Choroid plexus epithelial cell (primary cell): ENCODE results near the gene GALNT9.

Experiments
- DNase-seq: peaks from one replicate; pipeline ENCODE4 v3.0.0-alpha.2; 2010; ENCODE audit warnings: low read depth
- H3K4me3 ChIP-seq: 2 replicates; pipeline ENCODE4 v1.5.1; 2011; ENCODE audit warnings: low read depth, mild to moderate bottlenecking, control low read depth, low read length, moderate library complexity
- TF ChIP-seq, protein P1 (sequence below): conservative IDR thresholded peaks from 2 replicates; pipeline ENCODE4 v1.5.1; 2011; ENCODE audit warnings: low read depth, mild to moderate bottlenecking, control low read depth, inconsistent platforms, low read length, moderate library complexity

Gene GALNT9

DNA sequence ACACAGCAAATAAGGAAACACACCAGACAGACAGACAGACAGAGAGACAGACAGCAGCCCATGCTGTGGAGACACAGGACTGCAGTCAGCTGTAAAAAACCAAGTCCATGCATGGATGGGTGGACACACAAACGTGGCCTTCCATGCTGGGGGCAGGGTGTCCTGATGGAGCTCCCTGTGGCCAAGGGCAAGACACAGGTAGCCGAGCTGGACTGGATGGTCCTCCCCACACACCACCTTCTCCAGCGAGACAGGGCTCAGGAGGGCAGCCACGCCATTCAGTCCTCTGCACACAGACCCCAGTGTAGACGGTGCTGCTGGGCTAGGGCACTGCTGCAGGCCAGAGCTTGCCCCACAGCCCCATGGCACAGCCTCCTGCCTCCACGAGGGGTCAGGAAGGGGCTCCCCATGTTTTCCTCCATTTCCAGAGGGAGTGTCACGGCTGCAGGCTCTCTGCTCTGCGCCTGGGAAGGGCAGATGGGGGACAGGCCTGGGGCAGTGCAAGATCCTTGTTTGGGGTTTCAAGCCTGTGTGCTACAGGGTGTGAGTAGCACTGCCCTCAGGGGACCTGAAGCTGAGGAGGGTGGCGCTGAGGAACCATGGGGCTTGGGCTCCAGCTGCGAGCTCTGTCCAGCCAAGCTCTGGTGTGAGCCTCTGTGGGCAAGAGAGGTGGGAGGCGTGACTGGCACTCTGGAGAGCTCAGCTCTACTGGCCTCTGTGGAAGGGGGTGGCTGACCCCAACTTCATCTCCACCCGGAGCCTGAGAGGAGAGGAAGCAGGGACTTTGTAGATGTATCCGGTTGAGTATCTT, 67.9 kb downstream of the GALNT9 start:
- no peak overlapping the region for H3K4me3 ChIP-seq
- TF ChIP-seq, protein P1, sequence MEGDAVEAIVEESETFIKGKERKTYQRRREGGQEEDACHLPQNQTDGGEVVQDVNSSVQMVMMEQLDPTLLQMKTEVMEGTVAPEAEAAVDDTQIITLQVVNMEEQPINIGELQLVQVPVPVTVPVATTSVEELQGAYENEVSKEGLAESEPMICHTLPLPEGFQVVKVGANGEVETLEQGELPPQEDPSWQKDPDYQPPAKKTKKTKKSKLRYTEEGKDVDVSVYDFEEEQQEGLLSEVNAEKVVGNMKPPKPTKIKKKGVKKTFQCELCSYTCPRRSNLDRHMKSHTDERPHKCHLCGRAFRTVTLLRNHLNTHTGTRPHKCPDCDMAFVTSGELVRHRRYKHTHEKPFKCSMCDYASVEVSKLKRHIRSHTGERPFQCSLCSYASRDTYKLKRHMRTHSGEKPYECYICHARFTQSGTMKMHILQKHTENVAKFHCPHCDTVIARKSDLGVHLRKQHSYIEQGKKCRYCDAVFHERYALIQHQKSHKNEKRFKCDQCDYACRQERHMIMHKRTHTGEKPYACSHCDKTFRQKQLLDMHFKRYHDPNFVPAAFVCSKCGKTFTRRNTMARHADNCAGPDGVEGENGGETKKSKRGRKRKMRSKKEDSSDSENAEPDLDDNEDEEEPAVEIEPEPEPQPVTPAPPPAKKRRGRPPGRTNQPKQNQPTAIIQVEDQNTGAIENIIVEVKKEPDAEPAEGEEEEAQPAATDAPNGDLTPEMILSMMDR = no peak

DNA sequence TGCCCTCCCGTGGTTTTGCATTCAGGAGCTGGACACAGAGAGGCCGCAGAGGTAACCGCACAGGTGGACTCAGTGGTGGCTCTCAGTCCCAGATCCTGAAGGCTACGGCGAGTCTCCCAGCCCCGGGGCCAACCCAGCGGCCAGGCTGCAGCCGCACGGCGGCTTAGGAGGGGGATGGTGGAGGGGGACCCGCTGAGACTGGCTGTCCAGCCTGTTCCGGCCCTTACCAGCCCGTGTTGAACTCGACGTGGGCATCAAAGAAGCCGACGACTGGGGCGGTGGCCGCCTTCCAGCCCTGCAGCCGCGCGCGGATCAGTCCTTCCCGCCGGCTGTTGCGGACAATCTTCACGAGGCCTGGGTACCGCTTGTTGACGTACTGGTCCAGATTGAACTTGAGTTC, 68.7 kb downstream of the GALNT9 start:
- DNase-seq = no peak
- TF ChIP-seq, protein P1 = no peak
- H3K4me3 ChIP-seq = no peak overlapping the region

More for the DNA sequence above, 67.9 kb downstream of the GALNT9 start:
- DNase-seq = no peak

DNA sequence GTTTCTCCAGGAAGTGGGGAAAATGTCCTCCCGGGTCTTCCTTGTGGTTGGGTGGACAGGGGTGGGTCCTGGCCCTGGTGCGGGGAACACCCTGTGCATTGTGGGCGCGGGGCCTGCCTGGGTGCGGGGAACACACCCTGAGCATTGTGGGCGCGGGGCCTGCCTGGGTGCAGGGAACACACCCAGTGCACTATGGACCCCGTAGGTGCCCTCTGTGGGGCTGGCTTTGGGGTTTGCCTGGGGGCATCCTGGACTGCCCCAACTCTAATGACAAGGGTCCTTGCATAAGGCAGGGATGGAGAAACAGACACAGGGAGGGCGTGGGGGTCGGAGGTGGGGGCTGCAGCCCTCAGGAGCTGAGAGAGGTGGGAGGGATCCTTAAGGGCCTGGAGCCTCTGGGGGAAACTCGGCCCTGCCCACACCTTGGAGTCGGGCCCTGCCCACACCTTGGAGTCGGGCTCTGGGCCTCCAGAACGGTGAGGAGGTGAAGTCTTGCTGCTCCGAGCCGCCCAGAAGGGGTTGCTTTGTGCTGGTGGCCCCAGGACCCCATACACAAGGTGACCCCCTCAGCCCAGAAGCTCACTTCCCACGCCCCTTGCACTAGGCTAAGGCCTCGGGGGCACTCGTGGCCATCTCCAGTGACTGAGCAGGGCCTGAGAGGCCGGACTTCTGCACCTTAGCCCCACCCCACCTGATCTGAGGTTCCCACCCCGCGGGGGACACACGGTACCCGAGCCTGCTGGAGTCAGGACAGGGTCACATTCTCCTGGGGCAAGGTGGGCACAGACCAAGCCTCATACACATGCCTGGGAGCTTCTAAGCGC, 69.3 kb downstream of the GALNT9 start:
- TF ChIP-seq, protein P1 = no peak
- H3K4me3 ChIP-seq = no peak overlapping the region
- DNase-seq = no peak

DNA sequence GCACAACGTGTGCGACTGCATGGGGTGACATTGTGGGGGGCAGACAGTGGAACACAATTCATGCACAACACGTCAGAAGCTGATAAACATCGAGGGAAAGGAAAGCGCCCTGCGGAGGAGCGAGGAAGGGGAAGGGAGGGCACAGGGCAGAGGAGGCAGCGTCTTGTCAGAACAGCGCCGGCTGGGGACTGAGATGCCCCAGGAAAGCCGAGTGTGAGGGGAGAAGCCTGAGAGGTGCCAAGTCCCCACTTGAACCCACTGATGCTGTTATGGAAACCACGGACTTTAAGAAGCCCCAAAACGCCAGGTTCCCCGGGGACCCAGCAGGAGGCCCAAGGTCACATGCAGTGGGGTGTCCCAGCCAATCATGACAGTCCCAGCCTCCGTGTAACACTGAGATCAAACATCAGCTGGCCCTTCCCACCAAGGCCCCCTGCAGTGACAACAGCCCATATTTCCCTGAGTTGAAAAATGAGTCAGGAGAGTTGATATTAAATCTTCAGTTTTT, 70.0 kb downstream of the GALNT9 start:
- peak; percentile 85 for DNase-seq

DNA sequence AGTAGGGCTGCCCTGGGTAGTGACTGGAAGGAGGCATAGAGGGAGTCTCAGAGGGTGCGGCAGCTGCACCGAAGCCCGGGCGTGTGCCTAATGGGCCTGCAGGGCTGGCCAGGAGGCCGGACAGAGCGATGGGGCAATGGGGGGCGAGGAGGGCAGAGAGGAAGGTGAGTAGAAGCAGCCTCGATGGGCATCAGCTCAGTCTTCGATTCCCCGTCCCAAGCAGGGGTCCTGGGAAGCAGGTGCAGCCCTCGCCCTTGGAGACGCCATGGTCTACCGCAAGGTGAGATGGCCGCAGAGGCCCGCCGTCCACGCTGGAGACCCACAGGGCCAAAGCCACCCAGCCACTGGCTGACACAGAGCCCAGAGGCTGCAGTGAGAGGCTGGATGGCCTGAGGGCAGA, 70.8 kb downstream of the GALNT9 start:
- DNase-seq = no peak
- no peak overlapping the region for H3K4me3 ChIP-seq
- TF ChIP-seq, protein P1 = no peak

More for the DNA sequence above, 70.0 kb downstream of the GALNT9 start:
- no peak overlapping the region for H3K4me3 ChIP-seq
- TF ChIP-seq, protein P1 = no peak

DNA sequence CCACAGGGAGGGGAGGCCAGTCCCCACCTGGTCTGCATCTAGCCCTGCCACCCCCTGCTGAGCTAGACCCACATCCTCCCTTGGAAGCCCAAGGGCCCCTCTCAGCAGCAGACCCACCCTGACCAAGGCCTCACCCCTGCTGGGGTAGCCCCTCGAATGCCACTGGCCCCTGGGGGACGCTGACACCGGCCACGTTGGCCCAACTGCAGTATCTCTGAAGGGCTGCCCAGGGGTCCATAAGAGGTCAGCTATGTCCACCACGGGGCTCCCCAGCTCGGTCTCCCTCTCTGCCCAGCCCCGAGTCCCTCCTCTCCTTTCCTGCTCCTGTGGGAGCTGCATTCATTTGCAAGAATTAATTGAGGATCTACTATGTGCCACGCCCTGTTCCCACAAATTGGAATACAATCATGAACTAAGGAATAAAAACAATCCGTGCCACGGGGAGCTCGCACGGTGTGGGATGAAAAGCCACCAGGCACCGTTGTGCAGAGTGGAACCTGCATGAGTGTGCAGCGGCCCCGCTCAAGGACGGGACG, 71.4 kb downstream of the GALNT9 start:
- no peak for DNase-seq
- no peak overlapping the region for H3K4me3 ChIP-seq
- TF ChIP-seq, protein P1 = no peak
